ENCODE data around the gene C1QL1. TPM values are rescaled to one million over a fixed set of nuclear protein-coding genes. Genes with fewer than 3 reads are reported as not detected.

The C1QL1 gene
- polyA plus RNA-seq, 1 experiment, result 0.50 TPM

- Histone ChIP-seq H3K27me3 (ENCODE audit: control insufficient read depth, insufficient read depth, low read length) (no peaks in the 10 kb centered on the region), H3K36me3 (ENCODE audit: control insufficient read depth, insufficient read depth, low read length) (peaks cover 6% of the 10 kb centered on the region), H3K4me3 (ENCODE audit: low read depth, low read length) (no peak overlapping the region)
- TF ChIP-seq CTCF (IDR thresholded peaks at IDR 0.05; ENCODE audit: insufficient read depth, low read depth, low read length), result no peak
- POLR2A ChIA-PET, result no interaction called here
- CTCF ChIA-PET, result interaction anchor here (3.2 to 4.1 kb wide), 2 partner anchors 14 to 87 kb away, joined by 12 to 29 read pairs; no protein-coding TSS in a partner anchor
- DNase-seq (ENCODE audit: low read depth), result no peak
These were observed 34.0 kb downstream of the C1QL1 start for GRCh38 chr17:44933824-44934744.

- ChIA-PET POLR2A (no interaction called here), CTCF (interaction anchor here (0.5 to 4.1 kb wide), 3 partner anchors 12 to 89 kb away, joined by 4 to 29 read pairs (median 6); no protein-coding TSS in a partner anchor)
- no peak for TF ChIP-seq CTCF (IDR thresholded peaks at IDR 0.05; ENCODE audit: insufficient read depth, low read depth, low read length)
- DNase-seq (ENCODE audit: low read depth), result no peak
- Histone ChIP-seq H3K4me3 (ENCODE audit: low read depth, low read length) (no peak overlapping the region), H3K27me3 (ENCODE audit: control insufficient read depth, insufficient read depth, low read length) (no peaks in the 10 kb centered on the region), H3K36me3 (ENCODE audit: control insufficient read depth, insufficient read depth, low read length) (peaks cover 7% of the 10 kb centered on the region)
These were observed 35.4 kb downstream of the C1QL1 start for GRCh38 chr17:44932787-44933097.

DNA sequence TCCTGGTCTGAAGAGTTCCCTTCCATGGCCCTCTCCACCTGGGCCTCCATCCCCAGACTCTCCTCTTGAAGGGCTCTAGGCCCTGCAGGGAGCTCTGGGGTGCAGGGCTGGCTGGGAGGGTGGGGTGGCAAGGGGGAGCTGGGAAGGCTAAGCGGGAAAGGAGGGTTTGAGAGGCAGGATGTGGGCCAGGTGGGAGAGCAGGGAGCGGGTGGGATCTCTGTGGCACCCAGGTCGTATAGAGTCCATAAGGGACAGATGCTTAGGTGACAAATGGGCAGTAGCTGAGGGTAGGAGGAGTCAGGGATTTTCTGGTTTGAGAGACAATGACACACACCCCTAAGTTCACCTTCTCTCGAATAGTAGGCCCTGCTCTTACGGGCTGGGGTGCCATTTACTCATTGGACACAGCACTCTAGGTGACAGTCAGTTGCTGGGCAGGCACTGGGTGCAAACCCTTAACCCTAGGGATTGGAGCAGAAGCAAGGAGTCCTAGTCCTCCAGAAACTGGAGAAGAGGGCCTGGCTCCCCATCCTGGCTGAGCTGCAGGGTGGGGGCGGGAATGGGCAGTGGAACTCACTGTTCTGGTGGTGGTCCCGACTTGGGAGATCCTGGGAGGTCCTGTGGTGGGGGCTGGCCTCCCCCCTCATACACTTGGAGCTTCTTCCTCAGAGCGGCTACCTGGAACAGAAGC lies 35.9 kb downstream of the C1QL1 start:
- no peaks in the 10 kb centered on the region for H3K27me3 ChIP-seq (ENCODE audit: control insufficient read depth, insufficient read depth, low read length)
- no peak for DNase-seq (ENCODE audit: low read depth)
- POLR2A ChIA-PET, result no interaction called here

GRCh38 chr17:44931376-44931775 lies 36.7 kb downstream of the C1QL1 start:
- POLR2A ChIA-PET, result no interaction called here
- Histone ChIP-seq H3K4me3 (ENCODE audit: low read depth, low read length) (no peak overlapping the region), H3K36me3 (ENCODE audit: control insufficient read depth, insufficient read depth, low read length) (peaks cover 10% of the 10 kb centered on the region), H3K27me3 (ENCODE audit: control insufficient read depth, insufficient read depth, low read length) (no peaks in the 10 kb centered on the region)
- TF ChIP-seq CTCF (IDR thresholded peaks at IDR 0.05; ENCODE audit: insufficient read depth, low read depth, low read length), result no peak
- DNase-seq (ENCODE audit: low read depth), result no peak
- CTCF ChIA-PET, result interaction anchor here (1.6 to 4.1 kb wide), 3 partner anchors 9 to 88 kb away, joined by 4 to 29 read pairs (median 7); no protein-coding TSS in a partner anchor

More for the DNA sequence above, 35.9 kb downstream of the C1QL1 start:
- H3K36me3 ChIP-seq (ENCODE audit: control insufficient read depth, insufficient read depth, low read length), result peaks cover 7% of the 10 kb centered on the region
- no peak for TF ChIP-seq CTCF (IDR thresholded peaks at IDR 0.05; ENCODE audit: insufficient read depth, low read depth, low read length)
- CTCF ChIA-PET, result interaction anchor here (1.9 to 4.1 kb wide), 2 partner anchors 12 to 89 kb away, joined by 6 to 29 read pairs; no protein-coding TSS in a partner anchor
- H3K4me3 ChIP-seq (ENCODE audit: low read depth, low read length), result no peak overlapping the region

DNA sequence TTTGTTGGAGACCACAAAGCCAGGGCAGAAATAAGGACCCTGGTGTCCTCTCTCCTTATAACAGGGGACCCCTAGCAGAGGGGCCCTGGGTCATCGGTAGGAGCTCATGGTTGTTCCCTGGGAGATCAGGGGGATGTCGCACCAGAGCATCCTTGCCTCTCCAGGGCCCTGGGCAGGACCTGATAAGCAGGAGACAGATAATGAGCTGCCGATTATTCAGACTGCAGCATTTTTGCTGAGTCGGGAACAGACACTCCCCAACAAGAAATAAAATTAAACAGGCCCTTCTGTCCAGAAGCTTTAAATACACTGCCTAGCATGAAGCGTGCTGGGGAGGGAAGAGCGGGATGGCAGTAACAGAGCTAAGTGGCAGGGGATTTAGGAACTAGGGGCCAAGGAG lies 37.4 kb downstream of the C1QL1 start:
- ChIA-PET POLR2A (no interaction called here), CTCF (interaction anchor here (1.4 to 4.1 kb wide), 4 partner anchors 9 to 91 kb away, joined by 3 to 29 read pairs (median 6); no protein-coding TSS in a partner anchor)
- peaks cover 11% of the 10 kb centered on the region for H3K36me3 ChIP-seq (ENCODE audit: control insufficient read depth, insufficient read depth, low read length)
- no peak for TF ChIP-seq CTCF (IDR thresholded peaks at IDR 0.05; ENCODE audit: insufficient read depth, low read depth, low read length)
- no peak for DNase-seq (ENCODE audit: low read depth)
- H3K27me3 ChIP-seq (ENCODE audit: control insufficient read depth, insufficient read depth, low read length), result no peaks in the 10 kb centered on the region
- H3K4me3 ChIP-seq (ENCODE audit: low read depth, low read length), result no peak overlapping the region
